Tibial nerve (tissue), 4 donors: ENCODE results near the gene MSL1.

Experiments used
- CTCF ChIP-seq, 5 experiments: fragments of 200-600 bp in 3 of 5; fragments of 450-650 bp in 2 of 5; sonication (generic) in 3 of 5; IDR thresholded peaks; one replicate each; pipeline ENCODE4 v1.5.1; 2016 to 2019; ENCODE audit warnings: antibody characterized with exemption in 5 of 5, mild to moderate bottlenecking in 3 of 5, moderate library complexity in 2 of 5
- EP300 ChIP-seq, 2 donors: sonication (generic); formaldehyde crosslinking; IDR thresholded peaks; one replicate each; pipeline ENCODE4 v1.6.1; 2017; ENCODE audit warnings: antibody characterized with exemption in 2 of 2, mild to moderate bottlenecking in 1 of 2
- POLR2A ChIP-seq, 2 donors: fragments of 450-650 bp; IDR thresholded peaks; one replicate each; pipeline ENCODE4 v1.6.1; 2017; ENCODE audit warnings: antibody characterized with exemption in 2 of 2, mild to moderate bottlenecking in 2 of 2, moderate library complexity in 2 of 2

GRCh38 chr17:40074871-40075200, 46.9 kb upstream of the MSL1 start:
- TF ChIP-seq CTCF (IDR thresholded peaks at IDR 0.05) = no peak
- TF ChIP-seq EP300 (IDR thresholded peaks at IDR 0.05) = no peak
- no peak for TF ChIP-seq POLR2A (IDR thresholded peaks at IDR 0.05)
